Tongue (tissue), 3 donors: Measurements from ENCODE around the gene NCKAP1. TPM values are rescaled to one million over a fixed set of nuclear protein-coding genes. Genes with fewer than 3 reads are reported as not detected.
"Not testable (repeated sequence)": the region's sequence is repeated elsewhere in the genome, so short reads cannot be mapped to it uniquely, and the experiment has no call there.

Experiments
- DNase-seq: peaks from one replicate; pipeline ENCODE4 v3.0.0-alpha.2; 2015
- small RNA-seq: library from RNA; depleted of rRNA; stranded (forward); fragments of <200 nt; gene quantifications from one replicate; pipeline ENCODE3, GENCODE V24; 2014; ENCODE audit warnings: low replicate concordance
- total RNA-seq: library from RNA; depleted of rRNA; stranded (reverse); fragments of >200 nt; gene quantifications from one replicate; pipeline ENCODE4 v1.2.3, GENCODE V29; 2014

The NCKAP1 gene
- total RNA-seq, 1 donor from 2014 or later, result 188 TPM

- not testable (repeated sequence) for DNase-seq
Measured at GRCh38 chr2:182876653-182877052, 161.6 kb downstream of the NCKAP1 start.

GRCh38 chr2:182870227-182870626, 168.0 kb downstream of the NCKAP1 start:
- DNase-seq, result no peak

- DNase-seq, result no peak
Measured at GRCh38 chr2:182868054-182868796, 170.0 kb downstream of the NCKAP1 start.

GRCh38 chr2:182867426-182868053, 170.7 kb downstream of the NCKAP1 start:
- DNase-seq, result no peak

DNA sequence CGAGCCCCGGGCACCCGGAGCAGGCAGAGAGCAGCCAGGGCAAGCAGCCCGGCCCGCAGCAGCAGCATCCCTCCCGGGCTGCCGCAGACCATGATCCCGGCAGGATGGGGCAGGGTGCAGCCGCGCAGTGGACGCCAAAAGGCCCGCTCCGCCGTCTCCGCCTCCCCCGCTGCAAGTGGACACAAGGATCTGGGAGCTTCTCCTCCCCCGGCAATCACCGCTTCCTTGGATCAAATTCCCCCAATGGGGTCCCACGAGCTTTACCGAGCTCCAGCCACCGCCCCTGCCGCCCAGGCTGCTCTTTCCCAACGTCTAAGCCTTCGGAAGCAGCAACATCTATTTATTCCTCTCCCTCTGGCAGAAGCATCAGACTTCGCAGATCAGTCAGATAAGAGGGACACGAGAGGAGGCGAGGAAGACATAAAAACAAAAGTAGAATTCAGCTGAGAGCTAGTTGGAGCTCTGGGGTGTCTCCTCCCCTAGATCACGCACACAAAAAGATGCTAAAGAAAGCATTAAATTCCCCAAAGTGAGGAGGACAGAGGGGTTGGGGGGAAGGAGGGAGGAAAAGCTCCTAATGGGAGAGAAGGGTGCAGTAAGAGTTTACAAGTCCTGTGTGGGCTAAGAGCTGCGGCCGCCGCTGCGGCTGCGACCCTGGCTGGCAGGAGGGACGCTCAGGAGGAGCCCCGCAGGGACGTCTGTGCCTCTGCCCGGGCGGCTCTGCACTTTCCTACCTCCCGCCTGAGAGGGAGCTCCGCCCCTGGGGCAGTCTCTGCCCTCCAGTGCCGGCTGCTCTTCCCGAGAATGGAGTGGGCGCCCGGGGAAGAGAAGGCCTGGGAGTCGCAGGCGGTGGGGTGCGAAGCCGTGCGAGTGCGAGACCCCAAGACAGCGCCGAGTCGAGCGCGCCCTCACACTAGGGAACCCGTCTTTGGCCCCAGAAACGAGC, 171.5 kb downstream of the NCKAP1 start, which contains the start of gene FRZB:
TSS of gene FRZB (minus strand) at position 177 of the 946 bp plus-strand sequence. CDS start at position 92, 85 bp downstream.
- peak; percentile 91 for DNase-seq

- DNase-seq, result peak; percentile 30
Measured at GRCh38 chr2:182866095-182866460, 172.2 kb downstream of the NCKAP1 start.

DNA sequence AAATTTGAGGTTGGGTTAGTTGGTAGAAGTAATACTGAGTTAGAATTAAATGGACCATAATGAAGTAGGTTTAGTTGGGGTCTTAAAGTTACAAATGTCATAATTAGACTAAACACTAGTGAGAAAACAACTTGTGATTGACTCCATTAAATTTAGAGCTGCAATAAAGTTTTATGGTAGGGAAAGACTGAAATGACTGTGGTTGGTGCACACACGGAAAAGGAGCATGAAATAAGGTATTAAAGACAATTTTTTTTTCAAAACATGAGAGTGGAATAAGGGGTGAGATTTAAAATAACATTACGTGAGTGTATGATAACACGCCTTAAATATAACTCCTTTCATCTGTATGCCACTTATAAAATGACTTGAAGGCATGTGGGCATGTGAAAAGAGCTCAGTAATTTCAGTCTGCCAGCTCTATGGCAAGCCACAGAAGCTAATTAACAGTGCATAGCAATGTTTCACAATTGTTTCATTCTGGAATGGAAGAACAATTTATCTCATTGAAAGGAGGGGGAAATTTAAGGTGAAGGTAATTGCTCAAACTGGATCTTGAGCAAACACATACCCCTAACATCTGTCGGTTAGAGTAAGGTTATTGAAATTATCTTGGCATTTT, 173.2 kb downstream of the NCKAP1 start:
- no peak for DNase-seq

DNA sequence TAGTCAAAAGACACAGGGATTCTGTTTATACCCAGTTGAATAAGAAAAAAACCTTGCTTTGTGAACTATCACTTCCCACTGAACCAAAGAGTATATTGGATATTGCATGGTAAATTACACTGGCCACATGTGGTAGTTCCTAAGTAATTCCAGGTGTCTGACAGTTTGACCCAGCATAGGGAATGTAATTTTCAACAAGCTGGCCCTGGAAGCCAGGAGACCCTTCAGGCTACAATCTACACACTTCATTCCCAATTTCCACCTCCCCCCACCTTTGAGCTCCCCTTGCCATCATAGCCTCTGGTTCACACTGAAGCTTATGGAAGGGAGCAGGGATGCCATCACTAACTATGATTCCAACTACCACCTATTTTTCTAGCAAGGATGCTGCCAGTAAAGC, 174.6 kb downstream of the NCKAP1 start:
- DNase-seq, result no peak

DNA sequence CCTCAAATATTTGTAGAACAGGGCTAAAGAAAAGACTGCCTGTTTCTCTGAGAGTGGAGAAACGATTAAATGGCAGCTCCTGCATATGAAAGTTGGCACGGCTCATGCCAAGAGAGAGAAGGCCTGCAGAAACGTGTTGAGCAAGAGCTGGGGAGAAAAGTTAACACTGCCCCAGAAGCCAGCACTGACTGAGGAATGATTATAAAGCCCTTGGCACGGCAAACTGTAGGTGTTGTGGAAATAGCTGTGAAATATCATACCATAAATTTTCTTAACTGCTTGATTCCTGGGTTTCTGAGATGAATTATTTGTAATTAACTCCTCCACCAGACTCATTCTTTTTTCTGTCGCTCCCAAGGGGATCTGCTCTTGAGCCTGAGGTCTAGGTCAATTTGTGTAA, 176.2 kb downstream of the NCKAP1 start:
- peak; percentile 34 for DNase-seq

DNA sequence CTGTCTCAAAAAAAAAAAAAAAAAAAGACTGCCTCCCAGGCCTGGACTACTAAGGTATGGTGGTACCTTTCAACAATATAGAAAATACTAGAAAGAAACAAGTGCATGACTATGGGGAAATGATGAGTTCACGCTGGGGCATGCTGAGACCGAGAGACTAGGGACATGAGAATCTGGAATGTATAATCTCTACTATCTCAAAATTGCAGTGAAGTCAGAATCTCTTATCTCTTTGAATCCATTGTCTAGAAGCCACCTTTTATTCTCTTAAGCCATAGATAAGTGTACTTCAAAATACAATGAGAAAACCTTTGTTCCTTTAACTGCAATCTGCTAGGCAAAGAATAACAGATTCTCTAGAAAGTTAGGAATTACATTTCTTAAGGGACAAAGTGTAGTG, 177.4 kb downstream of the NCKAP1 start:
- no peak for DNase-seq

Small RNA genes lying within 50 kb of the gene (small RNA-seq; reads per million reads assigned to genes)
- gene RF00019, result not detected
- gene RF00599, result not detected
- gene RNU6-1122P, result not detected

Other genes with a start within 250 kb of the NCKAP1 start
- gene FRZB, start 171.8 kb downstream of the NCKAP1 start, total RNA-seq, result 38.0 TPM
- gene DUSP19, start 40.3 kb upstream of the NCKAP1 start, total RNA-seq, result 5.8 TPM
- gene NUP35, start 86.0 kb upstream of the NCKAP1 start, total RNA-seq, result 27.3 TPM